Ascending aorta (tissue), 2 donors: ENCODE data around the gene BAZ1B. TPM values are rescaled to one million over a fixed set of nuclear protein-coding genes. Genes with fewer than 3 reads are reported as not detected.

ENCODE experiments used
- DNase-seq, 2 donors: peaks; one replicate each; pipeline ENCODE4 v3.0.0-alpha.2; 2019; ENCODE audit warnings: low spot score in 2 of 2
- H3K27ac ChIP-seq, 2 donors: fragments of 200-600 bp; sonication (generic); one replicate each; pipeline ENCODE4 v1.5.1; 2016 to 2017; ENCODE audit warnings: mild to moderate bottlenecking in 1 of 2
- H3K27me3 ChIP-seq: fragments of 200-600 bp; sonication (generic); one replicate; pipeline ENCODE4 v1.5.1; 2017
- H3K36me3 ChIP-seq, 2 donors: fragments of 200-600 bp; sonication (generic); one replicate each; pipeline ENCODE4 v1.5.1; 2016
- H3K4me1 ChIP-seq, 2 donors: fragments of 200-600 bp; sonication (generic); one replicate each; pipeline ENCODE4 v1.5.1; 2016 to 2017; ENCODE audit warnings: mild to moderate bottlenecking in 1 of 2
- H3K4me3 ChIP-seq, 2 donors: fragments of 200-600 bp; sonication (generic); one replicate each; pipeline ENCODE4 v1.5.1; 2016 to 2017; ENCODE audit warnings: mild to moderate bottlenecking in 1 of 2
- H3K9me3 ChIP-seq, 2 donors: fragments of 200-600 bp; sonication (generic); one replicate each; pipeline ENCODE4 v1.5.1; 2016
- intact Hi-C: fragments of 100-400 bp; cut with DNase I; formaldehyde crosslinking; loops from one replicate; pipeline ENCODE4 v1.15.1; 2023
- total RNA-seq: library from RNA; depleted of rRNA; stranded (reverse); fragments of >200 nt; gene quantifications from one replicate; pipeline ENCODE4 v1.1.0, GENCODE V29; 2016
- TF ChIP-seq, protein P1 (sequence below), 3 experiments: fragments of 200-600 bp in 2 of 3; fragments of 450-650 bp in 1 of 3; sonication (generic) in 2 of 3; IDR thresholded peaks; one replicate each; pipeline ENCODE4 v1.5.1; 2016 to 2019; ENCODE audit warnings: antibody characterized with exemption in 3 of 3, mild to moderate bottlenecking in 1 of 3, moderate library complexity in 1 of 3

Gene BAZ1B
- total RNA-seq, 1 donor from 2014 or later, result 28.1 TPM

DNA sequence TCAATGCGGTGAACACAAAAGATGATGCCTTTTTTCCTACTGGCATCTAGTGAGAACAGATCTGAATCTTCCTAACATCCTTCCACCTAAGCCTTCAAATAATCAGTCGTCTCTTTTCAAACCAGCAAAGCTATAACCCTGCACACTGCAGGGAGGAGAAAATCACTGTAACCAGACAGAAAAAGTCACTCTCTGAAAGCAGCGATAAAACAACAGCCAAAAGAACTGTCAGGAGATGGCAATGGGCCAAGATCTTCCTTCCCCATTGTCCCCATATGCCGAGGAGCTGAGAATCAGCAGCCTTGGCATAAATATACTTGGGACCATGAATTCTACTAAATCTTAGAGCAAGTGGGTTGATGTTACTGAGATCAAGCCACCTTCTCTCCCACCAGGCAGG lies 75.4 kb downstream of the BAZ1B start:
- intact Hi-C loops, result no loop called here
- Histone ChIP-seq H3K27ac (no peak overlapping the region), H3K4me3 (no peak overlapping the region), H3K9me3 (no peaks in the 10 kb centered on the region), H3K4me1 (no peaks in the 10 kb centered on the region), H3K36me3 (peaks cover 93 to 94% of the 10 kb centered on the region in 2 donors), H3K27me3 (no peaks in the 10 kb centered on the region)
- TF ChIP-seq, protein P1, sequence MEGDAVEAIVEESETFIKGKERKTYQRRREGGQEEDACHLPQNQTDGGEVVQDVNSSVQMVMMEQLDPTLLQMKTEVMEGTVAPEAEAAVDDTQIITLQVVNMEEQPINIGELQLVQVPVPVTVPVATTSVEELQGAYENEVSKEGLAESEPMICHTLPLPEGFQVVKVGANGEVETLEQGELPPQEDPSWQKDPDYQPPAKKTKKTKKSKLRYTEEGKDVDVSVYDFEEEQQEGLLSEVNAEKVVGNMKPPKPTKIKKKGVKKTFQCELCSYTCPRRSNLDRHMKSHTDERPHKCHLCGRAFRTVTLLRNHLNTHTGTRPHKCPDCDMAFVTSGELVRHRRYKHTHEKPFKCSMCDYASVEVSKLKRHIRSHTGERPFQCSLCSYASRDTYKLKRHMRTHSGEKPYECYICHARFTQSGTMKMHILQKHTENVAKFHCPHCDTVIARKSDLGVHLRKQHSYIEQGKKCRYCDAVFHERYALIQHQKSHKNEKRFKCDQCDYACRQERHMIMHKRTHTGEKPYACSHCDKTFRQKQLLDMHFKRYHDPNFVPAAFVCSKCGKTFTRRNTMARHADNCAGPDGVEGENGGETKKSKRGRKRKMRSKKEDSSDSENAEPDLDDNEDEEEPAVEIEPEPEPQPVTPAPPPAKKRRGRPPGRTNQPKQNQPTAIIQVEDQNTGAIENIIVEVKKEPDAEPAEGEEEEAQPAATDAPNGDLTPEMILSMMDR (IDR thresholded peaks at IDR 0.05), result no peak
- DNase-seq, result no peak

DNA sequence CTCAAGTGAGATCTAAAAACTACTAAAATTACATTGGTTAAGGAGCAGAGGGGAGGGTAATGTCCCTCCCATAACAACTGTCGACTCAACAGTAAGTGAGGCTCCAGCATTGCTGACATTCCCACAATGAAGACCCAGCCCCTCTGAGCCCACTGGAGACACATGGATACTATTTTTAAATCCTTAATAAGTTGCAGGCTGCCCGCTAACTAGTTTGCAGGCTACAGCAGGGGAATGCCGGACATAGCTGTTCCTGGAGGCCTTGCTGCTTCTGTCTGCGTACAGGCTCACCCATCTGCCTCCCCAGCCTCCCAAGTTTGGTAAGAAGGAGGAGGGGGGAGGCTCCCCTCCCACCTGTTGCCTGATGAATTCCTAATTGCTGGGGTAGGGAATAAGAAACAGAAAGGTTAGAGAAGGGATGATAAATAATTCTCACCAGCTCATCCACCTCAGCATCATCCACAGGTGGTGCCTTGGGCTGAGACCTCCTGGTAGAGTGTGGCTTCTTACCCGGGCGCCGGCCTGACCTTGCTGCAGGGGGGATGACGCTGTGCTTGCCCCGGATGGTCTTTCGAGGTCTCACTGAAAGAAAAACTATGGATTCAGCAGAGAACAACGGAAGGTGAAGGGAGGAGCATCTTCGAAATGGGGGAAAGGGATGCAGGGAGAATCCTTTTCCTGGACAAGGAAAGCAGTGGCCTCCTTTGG lies 78.4 kb downstream of the BAZ1B start:
- Histone ChIP-seq H3K27me3 (no peaks in the 10 kb centered on the region), H3K4me3 (no peak overlapping the region), H3K27ac (no peak overlapping the region), H3K36me3 (peaks cover 85 to 99% of the 10 kb centered on the region in 2 donors), H3K9me3 (no peaks in the 10 kb centered on the region), H3K4me1 (no peaks in the 10 kb centered on the region)
- DNase-seq, result no peak
- TF ChIP-seq, protein P1 (IDR thresholded peaks at IDR 0.05), result no peak
- intact Hi-C loops, result no loop called here

DNA sequence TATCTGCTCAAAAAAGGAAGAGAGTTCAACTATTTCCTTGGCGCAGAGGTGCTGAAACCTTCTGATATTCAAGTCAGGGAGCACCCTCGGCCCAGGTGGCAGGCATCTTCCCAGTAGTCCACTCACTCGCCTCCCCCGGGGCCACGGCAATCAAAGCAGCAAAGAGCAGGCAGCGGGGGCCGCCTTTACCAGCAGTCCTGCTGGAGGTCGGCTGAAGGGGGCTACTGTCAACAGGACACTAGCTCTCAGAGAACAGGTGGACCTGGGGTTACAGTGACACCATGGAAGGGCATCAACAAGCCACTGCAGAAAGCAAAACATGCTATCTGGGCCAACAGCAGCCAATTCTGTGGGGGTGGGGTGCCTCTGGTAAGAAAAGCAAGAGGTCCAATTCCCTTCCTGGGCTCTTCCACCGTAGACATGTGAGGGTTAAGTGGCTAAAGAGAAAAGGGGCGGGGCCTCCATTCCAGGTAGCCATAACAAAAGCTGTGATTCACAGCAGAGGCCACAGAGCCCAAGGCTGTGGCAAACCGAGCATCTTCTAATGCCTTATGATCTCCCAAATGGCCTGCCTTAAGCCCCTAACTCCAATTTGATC lies 79.1 kb downstream of the BAZ1B start:
- no peaks in the 10 kb centered on the region for H3K27me3 ChIP-seq
- peaks cover 78 to 95% of the 10 kb centered on the region in 2 donors for H3K36me3 ChIP-seq
- H3K27ac ChIP-seq, result no peak overlapping the region
- H3K4me3 ChIP-seq, result no peak overlapping the region
- intact Hi-C loops, result no loop called here
- no peaks in the 10 kb centered on the region for H3K9me3 ChIP-seq
- H3K4me1 ChIP-seq, result no peaks in the 10 kb centered on the region
- TF ChIP-seq, protein P1 (IDR thresholded peaks at IDR 0.05), result no peak
- DNase-seq, result no peak

DNA sequence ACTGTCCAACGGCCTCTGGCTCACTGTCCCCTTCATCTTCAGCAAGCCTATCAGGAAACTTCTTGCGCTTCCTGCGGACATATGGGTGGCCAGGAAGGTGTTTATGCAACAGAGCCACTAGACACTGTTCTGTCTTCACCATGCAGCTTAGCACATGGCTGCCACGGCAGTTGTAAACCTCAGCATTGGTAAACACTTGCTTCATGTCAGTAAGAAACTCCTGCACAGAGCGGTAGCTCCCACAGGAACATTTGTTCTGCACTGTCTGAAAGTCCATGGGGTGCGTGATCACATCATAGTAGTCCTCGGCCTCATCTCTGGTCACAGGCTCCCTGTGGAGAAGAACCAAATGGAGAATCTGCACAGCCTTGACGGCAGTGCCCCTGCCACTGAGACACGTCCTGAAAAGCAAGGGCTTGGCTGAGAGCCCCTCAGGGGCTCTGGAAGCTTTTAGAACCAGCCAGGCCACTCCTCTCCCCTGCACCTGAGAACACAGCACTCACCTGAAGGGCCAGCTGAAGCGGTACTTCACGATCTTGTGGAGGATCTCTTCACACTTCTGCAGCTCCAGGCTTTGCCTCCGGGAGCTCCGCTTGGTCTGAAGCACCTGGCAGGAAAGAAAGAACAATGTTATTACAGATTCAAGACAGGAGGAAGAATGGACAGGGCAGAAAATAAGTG lies 79.7 kb downstream of the BAZ1B start:
- TF ChIP-seq, protein P1 (IDR thresholded peaks at IDR 0.05), result no peak

DNA sequence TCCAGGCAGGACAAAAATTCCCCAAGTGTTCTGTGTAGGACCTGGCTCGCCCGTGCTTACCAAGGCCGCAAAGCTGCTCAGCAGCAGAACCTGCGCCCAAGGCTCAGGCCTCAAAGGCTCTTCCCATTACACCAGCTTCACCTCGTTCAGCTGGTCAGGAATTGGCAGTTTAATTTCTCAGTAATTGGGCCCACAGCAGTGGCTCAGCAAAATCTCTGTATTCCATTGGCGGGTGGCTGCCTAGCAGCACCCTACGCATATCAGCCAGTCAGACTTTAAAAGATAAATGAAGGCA lies 82.7 kb downstream of the BAZ1B start:
- no peak overlapping the region for H3K27ac ChIP-seq
- peaks cover 41 to 58% of the 10 kb centered on the region in 2 donors for H3K36me3 ChIP-seq
- H3K27me3 ChIP-seq, result no peaks in the 10 kb centered on the region
- intact Hi-C loops, result no loop called here
- no peak for DNase-seq
- no peaks in the 10 kb centered on the region for H3K9me3 ChIP-seq
- TF ChIP-seq, protein P1 (IDR thresholded peaks at IDR 0.05), result no peak
- no peak overlapping the region for H3K4me3 ChIP-seq
- no peaks in the 10 kb centered on the region for H3K4me1 ChIP-seq

More for the DNA sequence above, 79.7 kb downstream of the BAZ1B start:
- no peaks in the 10 kb centered on the region for H3K27me3 ChIP-seq
- no peak overlapping the region for H3K27ac ChIP-seq
- no peak overlapping the region for H3K4me3 ChIP-seq
- H3K4me1 ChIP-seq, result no peaks in the 10 kb centered on the region
- H3K36me3 ChIP-seq, result peaks cover 71 to 88% of the 10 kb centered on the region in 2 donors
- intact Hi-C loops, result no loop called here
- no peaks in the 10 kb centered on the region for H3K9me3 ChIP-seq
- no peak for DNase-seq
